ENCODE data around the gene NT5C1A. TPM values are rescaled to one million over a fixed set of nuclear protein-coding genes. Genes with fewer than 3 reads are reported as not detected.

Gene NT5C1A
- total RNA-seq, 1 experiment from 2014 or later: not detected

DNA sequence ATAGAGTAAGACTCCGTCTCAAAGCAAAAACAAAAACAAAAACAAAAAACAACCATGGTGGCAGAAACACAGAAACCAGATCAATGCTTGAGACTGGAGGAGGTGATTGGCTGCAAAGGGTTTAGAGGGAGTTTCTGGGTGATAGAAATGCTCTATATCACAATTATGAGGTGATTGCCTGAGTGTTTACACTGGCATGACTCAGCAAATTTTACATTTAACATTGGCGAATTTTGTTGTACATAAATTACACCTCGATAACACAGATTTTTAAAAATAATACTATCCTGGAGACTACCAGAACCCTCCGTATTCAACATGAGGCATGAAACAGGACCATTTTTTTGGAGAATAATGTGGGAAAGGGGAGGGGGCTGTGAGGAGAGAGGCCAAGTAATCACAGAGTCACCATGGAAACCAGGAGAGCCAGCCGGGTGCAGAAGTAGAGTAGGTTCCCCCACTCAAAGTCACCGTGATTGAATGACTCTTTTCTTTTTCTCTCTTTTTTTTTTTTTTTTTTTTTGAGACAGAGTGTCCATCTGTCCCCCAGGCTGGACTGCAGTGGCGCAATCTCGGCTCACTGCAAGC is 56.7 kb downstream of the NT5C1A start:
- Histone ChIP-seq H3K27ac (ENCODE audit: low read length) (no peak overlapping the region), H3K79me2 (ENCODE audit: low read length) (no peaks in the 10 kb centered on the region), H4K20me1 (ENCODE audit: low read length) (no peaks in the 10 kb centered on the region), H3K4me1 (ENCODE audit: insufficient read depth, low read length) (no peaks in the 10 kb centered on the region), H3K27me3 (ENCODE audit: low read length) (no peaks in the 10 kb centered on the region), H3K9me3 (ENCODE audit: low read length) (no peaks in the 10 kb centered on the region), H3K9ac (ENCODE audit: low read length) (no peak overlapping the region), H3K4me3 (ENCODE audit: low read length) (no peak overlapping the region), H3F3A (ENCODE audit: low read length, unreplicated experiment) (no peaks in the 10 kb centered on the region), H2AFZ (ENCODE audit: low read length) (no peak overlapping the region), H3K36me3 (ENCODE audit: low read depth, low read length) (no peaks in the 10 kb centered on the region), H3K4me2 (ENCODE audit: low read length) (no peak overlapping the region), H3K9me2 (replicated peaks; ENCODE audit: low read length) (no peaks in the 10 kb centered on the region)
- POLR2A ChIA-PET (ENCODE audit: unreplicated experiment): no interaction called here
- no TSS peak for BruUV-seq (replicated peaks)
- DNase-seq (no peak), ATAC-seq (no peak)
- CTCF ChIA-PET: no interaction called here
- no peak for TF ChIP-seq EZH2phosphoT487 (IDR thresholded peaks at IDR 0.05; ENCODE audit: borderline replicate concordance, low read length)
- TF ChIP-seq, protein P1, sequence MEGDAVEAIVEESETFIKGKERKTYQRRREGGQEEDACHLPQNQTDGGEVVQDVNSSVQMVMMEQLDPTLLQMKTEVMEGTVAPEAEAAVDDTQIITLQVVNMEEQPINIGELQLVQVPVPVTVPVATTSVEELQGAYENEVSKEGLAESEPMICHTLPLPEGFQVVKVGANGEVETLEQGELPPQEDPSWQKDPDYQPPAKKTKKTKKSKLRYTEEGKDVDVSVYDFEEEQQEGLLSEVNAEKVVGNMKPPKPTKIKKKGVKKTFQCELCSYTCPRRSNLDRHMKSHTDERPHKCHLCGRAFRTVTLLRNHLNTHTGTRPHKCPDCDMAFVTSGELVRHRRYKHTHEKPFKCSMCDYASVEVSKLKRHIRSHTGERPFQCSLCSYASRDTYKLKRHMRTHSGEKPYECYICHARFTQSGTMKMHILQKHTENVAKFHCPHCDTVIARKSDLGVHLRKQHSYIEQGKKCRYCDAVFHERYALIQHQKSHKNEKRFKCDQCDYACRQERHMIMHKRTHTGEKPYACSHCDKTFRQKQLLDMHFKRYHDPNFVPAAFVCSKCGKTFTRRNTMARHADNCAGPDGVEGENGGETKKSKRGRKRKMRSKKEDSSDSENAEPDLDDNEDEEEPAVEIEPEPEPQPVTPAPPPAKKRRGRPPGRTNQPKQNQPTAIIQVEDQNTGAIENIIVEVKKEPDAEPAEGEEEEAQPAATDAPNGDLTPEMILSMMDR (conservative IDR thresholded peaks at IDR 0.05; ENCODE audit: low read depth, low read length): no peak
- no peak for TF ChIP-seq EZH2 (IDR thresholded peaks at IDR 0.05; ENCODE audit: low read length, unreplicated experiment)
- intact Hi-C loops (cut with micrococcal nuclease): no loop called here

DNA sequence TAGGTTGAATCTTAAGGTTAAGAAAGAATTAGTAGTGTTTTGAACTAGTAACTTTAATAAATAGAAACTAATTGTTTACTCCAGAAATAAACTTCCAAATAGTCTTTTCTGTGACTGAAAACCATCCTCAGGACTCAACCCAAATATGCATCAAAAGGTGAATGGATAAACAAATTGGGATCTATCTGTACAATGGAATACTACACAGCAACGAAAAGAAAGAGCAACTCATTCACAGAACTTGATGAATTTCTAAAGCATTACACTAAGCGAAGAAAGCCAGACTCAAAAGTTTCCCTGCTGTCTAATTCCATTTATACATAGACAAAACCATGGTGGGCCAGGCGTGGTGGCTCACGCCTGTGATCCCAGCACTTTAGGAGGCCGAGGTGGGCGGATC is 57.4 kb downstream of the NT5C1A start:
- Histone ChIP-seq H2AFZ (ENCODE audit: low read length) (no peak overlapping the region), H3K9me3 (ENCODE audit: low read length) (no peaks in the 10 kb centered on the region), H4K20me1 (ENCODE audit: low read length) (no peaks in the 10 kb centered on the region), H3K27ac (ENCODE audit: low read length) (no peak overlapping the region), H3K36me3 (ENCODE audit: low read depth, low read length) (no peaks in the 10 kb centered on the region), H3K4me1 (ENCODE audit: insufficient read depth, low read length) (no peaks in the 10 kb centered on the region), H3K79me2 (ENCODE audit: low read length) (no peaks in the 10 kb centered on the region), H3K9me2 (replicated peaks; ENCODE audit: low read length) (no peaks in the 10 kb centered on the region), H3K4me3 (ENCODE audit: low read length) (no peak overlapping the region), H3F3A (ENCODE audit: low read length, unreplicated experiment) (no peaks in the 10 kb centered on the region), H3K27me3 (ENCODE audit: low read length) (no peaks in the 10 kb centered on the region), H3K9ac (ENCODE audit: low read length) (no peak overlapping the region), H3K4me2 (ENCODE audit: low read length) (no peak overlapping the region)
- intact Hi-C loops (cut with micrococcal nuclease): no loop called here
- CTCF ChIA-PET: no interaction called here
- BruUV-seq (replicated peaks): no TSS peak
- POLR2A ChIA-PET (ENCODE audit: unreplicated experiment): no interaction called here
- no peak for ATAC-seq
- no peak for TF ChIP-seq EZH2phosphoT487 (IDR thresholded peaks at IDR 0.05; ENCODE audit: borderline replicate concordance, low read length)
- TF ChIP-seq EZH2 (IDR thresholded peaks at IDR 0.05; ENCODE audit: low read length, unreplicated experiment): no peak
- TF ChIP-seq, protein P1 (conservative IDR thresholded peaks at IDR 0.05; ENCODE audit: low read depth, low read length): no peak
- no peak for DNase-seq

DNA sequence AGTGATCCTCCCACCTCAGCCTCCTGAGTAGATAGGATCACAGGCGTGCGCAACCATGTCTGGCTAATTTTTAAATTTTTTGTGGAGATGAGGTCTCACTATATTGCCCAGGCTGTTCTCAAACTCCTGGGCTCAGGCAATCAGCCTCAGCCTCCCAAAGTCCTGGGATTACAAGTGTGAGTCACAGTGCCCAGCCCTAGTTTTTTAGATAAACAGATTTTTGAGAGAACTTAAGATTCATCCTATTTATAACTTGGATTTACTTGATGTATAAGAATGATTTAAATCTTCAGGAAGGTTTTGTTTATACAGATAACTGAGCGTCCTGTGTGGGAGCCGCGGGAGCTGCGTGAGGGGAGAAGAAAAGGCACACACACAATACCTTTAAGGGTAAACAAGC is 58.7 kb downstream of the NT5C1A start:
- H3K27ac ChIP-seq (ENCODE audit: low read length): no peak overlapping the region
- no peak for DNase-seq
- no peaks in the 10 kb centered on the region for H3K4me1 ChIP-seq (ENCODE audit: insufficient read depth, low read length)
- ChIA-PET CTCF (no interaction called here), POLR2A (ENCODE audit: unreplicated experiment) (no interaction called here)
- intact Hi-C loops (cut with micrococcal nuclease): no loop called here
- no peaks in the 10 kb centered on the region for H3F3A ChIP-seq (ENCODE audit: low read length, unreplicated experiment)
- no peaks in the 10 kb centered on the region for H4K20me1 ChIP-seq (ENCODE audit: low read length)
- no peaks in the 10 kb centered on the region for H3K79me2 ChIP-seq (ENCODE audit: low read length)
- no peaks in the 10 kb centered on the region for H3K9me2 ChIP-seq (replicated peaks; ENCODE audit: low read length)
- no peak overlapping the region for H3K9ac ChIP-seq (ENCODE audit: low read length)
- peak; percentile 29; the same call in 1 of the 2 replicates for ATAC-seq
- no peak overlapping the region for H3K4me3 ChIP-seq (ENCODE audit: low read length)
- no TSS peak for BruUV-seq (replicated peaks)
- TF ChIP-seq EZH2phosphoT487 (IDR thresholded peaks at IDR 0.05; ENCODE audit: borderline replicate concordance, low read length): no peak
- TF ChIP-seq EZH2 (IDR thresholded peaks at IDR 0.05; ENCODE audit: low read length, unreplicated experiment): no peak
- TF ChIP-seq, protein P1 (conservative IDR thresholded peaks at IDR 0.05; ENCODE audit: low read depth, low read length): no peak
- no peak overlapping the region for H2AFZ ChIP-seq (ENCODE audit: low read length)
- H3K4me2 ChIP-seq (ENCODE audit: low read length): no peak overlapping the region
- H3K36me3 ChIP-seq (ENCODE audit: low read depth, low read length): no peaks in the 10 kb centered on the region
- H3K27me3 ChIP-seq (ENCODE audit: low read length): no peaks in the 10 kb centered on the region
- H3K9me3 ChIP-seq (ENCODE audit: low read length): no peaks in the 10 kb centered on the region
